NB4 (cell line): Measurements from ENCODE around the gene ANO8.

ENCODE experiments used
- CTCF ChIP-seq: IDR thresholded peaks from one replicate; pipeline ENCODE4 v1.5.1; 2012; ENCODE audit warnings: low read depth, low read length
- POLR2A ChIP-seq: IDR thresholded peaks from 2 replicates; pipeline ENCODE4 v1.6.1; 2011; ENCODE audit warnings: mild to moderate bottlenecking; ENCODE audit not compliant: insufficient read length; ENCODE audit errors: extremely low read depth

GRCh38 chr19:17300992-17301619, 33.5 kb downstream of the ANO8 start:
- TF ChIP-seq POLR2A (no peak), CTCF (no peak)
